ENCODE data around the gene CACHD1. TPM values are rescaled to one million over a fixed set of nuclear protein-coding genes. Genes with fewer than 3 reads are reported as not detected.
A peak's percentile ranks its signal among the peaks of the same experiment; 100 is the strongest.

Gene CACHD1
- total and polyA plus RNA-seq, 2 donors from 2014 or later: 3.9 to 8.2 TPM

DNA sequence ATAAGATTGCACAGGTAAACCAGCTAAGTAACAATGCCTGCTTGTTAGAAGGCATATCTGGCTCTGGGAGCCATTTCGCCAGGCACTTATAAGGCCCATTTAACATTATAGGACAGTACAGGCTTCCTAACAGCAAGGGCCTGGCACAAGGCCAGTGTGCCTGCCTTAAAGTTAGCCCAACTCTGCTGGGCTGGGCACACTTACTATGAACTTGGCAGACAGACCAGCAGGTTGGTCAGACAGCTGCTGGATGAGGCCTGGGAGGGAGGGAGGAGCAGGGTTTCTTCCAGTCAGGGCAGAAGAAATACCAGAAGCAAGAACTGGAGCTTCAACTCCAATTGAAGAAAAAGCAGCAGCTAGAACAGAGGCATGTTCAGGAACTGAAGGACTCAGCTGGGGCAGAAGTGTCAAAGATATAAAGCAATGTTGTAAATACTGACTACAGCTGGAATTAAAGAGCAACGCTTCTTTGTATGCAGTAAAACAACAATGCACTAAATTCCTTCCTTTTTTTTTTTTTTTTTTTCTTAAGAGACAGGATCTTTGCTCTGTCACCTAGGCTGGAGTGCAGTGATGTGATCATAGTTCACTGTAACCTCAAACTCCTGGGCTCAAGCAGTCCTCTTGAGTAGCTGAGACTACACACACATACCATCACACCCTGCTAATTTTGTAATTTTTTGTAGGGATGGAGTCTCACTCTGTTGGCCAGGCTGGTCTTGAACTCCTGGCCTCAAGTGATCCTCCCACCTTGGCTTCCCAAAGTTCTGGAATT lies 4.9 kb downstream of the CACHD1 start:
- Histone ChIP-seq H3K9ac (ENCODE audit: low read length in 3 of 3) (no peak overlapping the region), H3K4me3 (ENCODE audit: low read length in 3 of 3) (no peak overlapping the region), H3K4me1 (ENCODE audit: control insufficient read depth in 2 of 3, insufficient read depth in 2 of 3, low read depth in 1 of 3, low read length in 3 of 3) (peaks cover 20 to 31% (median 22%) of the 10 kb centered on the region in 3 donors), H3K36me3 (ENCODE audit: control insufficient read depth in 2 of 3, insufficient read depth in 3 of 3, low read length in 3 of 3) (no peaks in the 10 kb centered on the region), H3K27ac (ENCODE audit: low read depth in 2 of 2, low read length in 2 of 2) (peak overlapping the region; percentile 1 to 25), H3K9me3 (ENCODE audit: control insufficient read depth in 2 of 3, insufficient read depth in 1 of 3, low read length in 3 of 3) (no peaks in the 10 kb centered on the region), H3K27me3 (ENCODE audit: control insufficient read depth, insufficient read depth, low read length) (no peaks in the 10 kb centered on the region)
- peak in 1 of 5 donors; percentile 58 for DNase-seq
- intact Hi-C loops (cut with DNase I): no loop called here
- no peak for FAIRE-seq
- no peak for TF ChIP-seq CTCF (IDR thresholded peaks at IDR 0.05; ENCODE audit: borderline replicate concordance, extremely low read depth, insufficient read depth)

DNA sequence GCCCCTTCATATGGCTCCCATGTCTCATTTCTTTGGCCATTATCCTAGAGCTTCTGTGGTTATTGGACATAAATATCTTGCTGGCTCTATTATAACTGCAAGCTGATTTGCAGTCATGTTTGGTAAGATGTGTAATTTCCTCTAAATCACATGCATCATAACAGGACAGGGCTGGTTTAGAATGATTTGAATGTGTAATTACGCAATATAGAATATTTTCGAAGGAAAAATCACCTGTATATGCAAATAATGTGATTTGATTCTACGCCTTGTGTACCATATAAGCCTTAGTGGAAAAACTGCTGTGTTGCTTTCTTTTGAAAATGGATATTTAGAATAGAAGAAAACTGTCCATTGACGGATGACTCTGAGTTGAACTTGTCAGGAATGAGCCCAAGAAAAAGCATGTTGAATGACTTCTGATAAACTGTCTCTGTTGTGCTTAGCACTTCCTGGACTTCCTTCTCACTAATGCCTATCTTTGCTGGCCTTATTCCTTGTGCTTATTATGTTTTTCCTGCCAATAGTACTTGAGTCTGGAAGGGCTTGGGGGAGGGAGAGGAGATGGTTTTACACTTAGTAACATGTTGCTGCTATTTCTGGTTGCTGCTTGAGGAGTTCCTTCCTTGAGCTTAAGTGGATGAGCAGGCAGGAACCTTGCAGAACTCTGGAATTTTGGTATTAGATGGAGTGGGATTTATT lies 6.5 kb downstream of the CACHD1 start:
- FAIRE-seq (no peak), DNase-seq (peak in 2 of 5 donors; percentile 49 to 80)
- H3K36me3 ChIP-seq (ENCODE audit: control insufficient read depth in 2 of 3, insufficient read depth in 3 of 3, low read length in 3 of 3): no peaks in the 10 kb centered on the region
- no peaks in the 10 kb centered on the region for H3K27me3 ChIP-seq (ENCODE audit: control insufficient read depth, insufficient read depth, low read length)
- H3K9me3 ChIP-seq (ENCODE audit: control insufficient read depth in 2 of 3, insufficient read depth in 1 of 3, low read length in 3 of 3): no peaks in the 10 kb centered on the region
- intact Hi-C loops (cut with DNase I): no loop called here
- H3K9ac ChIP-seq (ENCODE audit: low read length in 3 of 3): no peak overlapping the region
- peak overlapping the region in 1 of 3 donors; percentile 19 for H3K4me3 ChIP-seq (ENCODE audit: low read length in 3 of 3)
- TF ChIP-seq CTCF (IDR thresholded peaks at IDR 0.05; ENCODE audit: borderline replicate concordance, extremely low read depth, insufficient read depth): no peak
- H3K27ac ChIP-seq (ENCODE audit: low read depth in 2 of 2, low read length in 2 of 2): peak overlapping the region; percentile 44 to 77
- H3K4me1 ChIP-seq (ENCODE audit: control insufficient read depth in 2 of 3, insufficient read depth in 2 of 3, low read depth in 1 of 3, low read length in 3 of 3): peaks cover 23 to 42% (median 28%) of the 10 kb centered on the region in 3 donors

- Histone ChIP-seq H3K4me1 (ENCODE audit: control insufficient read depth in 2 of 3, insufficient read depth in 2 of 3, low read depth in 1 of 3, low read length in 3 of 3) (peaks cover 24 to 43% (median 25%) of the 10 kb centered on the region in 3 donors), H3K36me3 (ENCODE audit: control insufficient read depth in 2 of 3, insufficient read depth in 3 of 3, low read length in 3 of 3) (no peaks in the 10 kb centered on the region), H3K4me3 (ENCODE audit: low read length in 3 of 3) (no peak overlapping the region), H3K27ac (ENCODE audit: low read depth in 2 of 2, low read length in 2 of 2) (peak overlapping the region in 1 of 2 donors; percentile 26), H3K9me3 (ENCODE audit: control insufficient read depth in 2 of 3, insufficient read depth in 1 of 3, low read length in 3 of 3) (no peaks in the 10 kb centered on the region), H3K9ac (ENCODE audit: low read length in 3 of 3) (no peak overlapping the region), H3K27me3 (ENCODE audit: control insufficient read depth, insufficient read depth, low read length) (no peaks in the 10 kb centered on the region)
- intact Hi-C loops (cut with DNase I): no loop called here
- TF ChIP-seq CTCF (IDR thresholded peaks at IDR 0.05; ENCODE audit: borderline replicate concordance, extremely low read depth, insufficient read depth): no peak
- DNase-seq: peak in 1 of 5 donors; percentile 44
- no peak for FAIRE-seq
Observed at GRCh38 chr1:64478594-64479470, 8.9 kb downstream of the CACHD1 start.
